ENCODE results near the gene CRYBG3. TPM values are rescaled to one million over a fixed set of nuclear protein-coding genes. Genes with fewer than 3 reads are reported as not detected.

Gene CRYBG3
- total RNA-seq, 1 experiment from 2014 or later: 5.9 TPM

- H3K4me2 ChIP-seq (ENCODE audit: insufficient read depth, insufficient read length, low read length): no peak overlapping the region
- no peak overlapping the region for H3K23ac ChIP-seq (ENCODE audit: insufficient read length, low read depth, low read length)
- H3K56ac ChIP-seq (ENCODE audit: insufficient read length, low read depth, low read length): no peak overlapping the region
- Mint-ChIP-seq H3K4me1 (peaks cover 13 to 15% of the 10 kb centered on the region in 2 experiments), H3K9me3 (peaks cover 0 to 8% of the 10 kb centered on the region in 2 experiments; a peak in 2 of 5 replicates), H3K27ac (no peak overlapping the region; a peak in 1 of 7 replicates), H3K4me3 (no peak overlapping the region), H3K36me3 (ENCODE audit: insufficient read depth in 1 of 3, low read depth in 3 of 3) (peaks cover 32 to 49% (median 40%) of the 10 kb centered on the region in 3 experiments), H3K27me3 (ENCODE audit: low read depth) (no peaks in the 10 kb centered on the region)
- H2BK120ac ChIP-seq (ENCODE audit: low read depth, low read length, poor library complexity, severe bottlenecking): no peak overlapping the region
- H3K79me1 ChIP-seq (ENCODE audit: insufficient read depth, low read depth, low read length, poor library complexity, severe bottlenecking): no peaks in the 10 kb centered on the region
- H4K8ac ChIP-seq (replicated peaks; ENCODE audit: insufficient read length, low read depth, low read length): no peak overlapping the region
- H3K27ac ChIP-seq (ENCODE audit: insufficient read length, low read depth, low read length): no peak overlapping the region
- H3K79me2 ChIP-seq (ENCODE audit: insufficient read depth, low read length): no peaks in the 10 kb centered on the region
- H3K23me2 ChIP-seq (ENCODE audit: insufficient read length, low read depth, low read length, poor library complexity, severe bottlenecking): no peaks in the 10 kb centered on the region
- H3K4me1 ChIP-seq (ENCODE audit: insufficient read depth, low read length): no peaks in the 10 kb centered on the region
- no peak overlapping the region for H2AFZ ChIP-seq (ENCODE audit: low read length)
- no CpG with 5 or more reads among the region's 3 CpGs for WGBS (ENCODE audit: extremely low coverage, insufficient read length, low lambda C conversion rate)
- no peaks in the 10 kb centered on the region for H3K9me3 ChIP-seq (ENCODE audit: control insufficient read depth, low read depth, low read length)
- no peak overlapping the region for H2BK15ac ChIP-seq (ENCODE audit: low read depth, low read length)
- H2BK12ac ChIP-seq (ENCODE audit: insufficient read length, low read depth, low read length): no peak overlapping the region
- H2BK20ac ChIP-seq (ENCODE audit: low read depth, low read length, poor library complexity, severe bottlenecking): no peak overlapping the region
- no peak overlapping the region for H3K18ac ChIP-seq (ENCODE audit: insufficient read length, low read depth, low read length)
- H3K9ac ChIP-seq (ENCODE audit: extremely low read depth, insufficient read length, low read length): no peak overlapping the region
- DNase-seq: no peak
- no peak overlapping the region for H3T11ph ChIP-seq (ENCODE audit: low read length)
- no peaks in the 10 kb centered on the region for H3K27me3 ChIP-seq (ENCODE audit: insufficient read depth, low read length)
- TF ChIP-seq, protein P1, sequence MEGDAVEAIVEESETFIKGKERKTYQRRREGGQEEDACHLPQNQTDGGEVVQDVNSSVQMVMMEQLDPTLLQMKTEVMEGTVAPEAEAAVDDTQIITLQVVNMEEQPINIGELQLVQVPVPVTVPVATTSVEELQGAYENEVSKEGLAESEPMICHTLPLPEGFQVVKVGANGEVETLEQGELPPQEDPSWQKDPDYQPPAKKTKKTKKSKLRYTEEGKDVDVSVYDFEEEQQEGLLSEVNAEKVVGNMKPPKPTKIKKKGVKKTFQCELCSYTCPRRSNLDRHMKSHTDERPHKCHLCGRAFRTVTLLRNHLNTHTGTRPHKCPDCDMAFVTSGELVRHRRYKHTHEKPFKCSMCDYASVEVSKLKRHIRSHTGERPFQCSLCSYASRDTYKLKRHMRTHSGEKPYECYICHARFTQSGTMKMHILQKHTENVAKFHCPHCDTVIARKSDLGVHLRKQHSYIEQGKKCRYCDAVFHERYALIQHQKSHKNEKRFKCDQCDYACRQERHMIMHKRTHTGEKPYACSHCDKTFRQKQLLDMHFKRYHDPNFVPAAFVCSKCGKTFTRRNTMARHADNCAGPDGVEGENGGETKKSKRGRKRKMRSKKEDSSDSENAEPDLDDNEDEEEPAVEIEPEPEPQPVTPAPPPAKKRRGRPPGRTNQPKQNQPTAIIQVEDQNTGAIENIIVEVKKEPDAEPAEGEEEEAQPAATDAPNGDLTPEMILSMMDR (conservative IDR thresholded peaks at IDR 0.05): no peak
- H4K5ac ChIP-seq (ENCODE audit: insufficient read length, low read depth, low read length): no peak overlapping the region
- no peak overlapping the region for H3K14ac ChIP-seq (ENCODE audit: insufficient read depth, low read length)
- no peak overlapping the region for H2BK5ac ChIP-seq (ENCODE audit: insufficient read length, low read length)
- H4K91ac ChIP-seq (ENCODE audit: insufficient read length, low read depth, low read length): no peak overlapping the region
- H4K20me1 ChIP-seq (ENCODE audit: control insufficient read depth, insufficient read depth, insufficient read length): no peaks in the 10 kb centered on the region
- H2AK5ac ChIP-seq (ENCODE audit: insufficient read length, low read length): no peak overlapping the region
- no peak overlapping the region for H3K4ac ChIP-seq (ENCODE audit: low read depth, low read length)
Measured at GRCh38 chr3:97772926-97773325, 48.9 kb upstream of the CRYBG3 start.

All from H9 (cell line).